ENCODE data around the gene GLIS2.

Gene GLIS2

DNA sequence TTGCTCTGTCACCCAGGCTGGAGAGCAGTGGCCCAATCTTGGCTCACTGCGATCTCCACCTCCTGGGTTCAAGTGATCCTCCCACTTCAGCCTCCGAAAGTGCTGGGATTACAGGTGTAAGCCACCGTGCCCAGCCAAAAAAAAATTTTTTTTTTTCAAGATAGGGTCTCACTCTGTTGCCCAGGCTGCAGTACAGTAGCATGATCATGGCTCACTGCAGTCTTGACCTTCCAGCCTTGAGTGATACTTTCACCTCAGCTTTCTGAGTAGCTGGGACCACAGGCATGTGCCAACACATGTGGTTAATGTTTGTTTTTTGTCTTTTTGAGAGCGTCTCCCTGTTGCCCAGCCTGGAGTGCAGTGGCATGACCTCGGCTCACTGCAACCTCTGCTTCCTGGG, 37.0 kb downstream of the GLIS2 start:
- no peak for DNase-seq

DNA sequence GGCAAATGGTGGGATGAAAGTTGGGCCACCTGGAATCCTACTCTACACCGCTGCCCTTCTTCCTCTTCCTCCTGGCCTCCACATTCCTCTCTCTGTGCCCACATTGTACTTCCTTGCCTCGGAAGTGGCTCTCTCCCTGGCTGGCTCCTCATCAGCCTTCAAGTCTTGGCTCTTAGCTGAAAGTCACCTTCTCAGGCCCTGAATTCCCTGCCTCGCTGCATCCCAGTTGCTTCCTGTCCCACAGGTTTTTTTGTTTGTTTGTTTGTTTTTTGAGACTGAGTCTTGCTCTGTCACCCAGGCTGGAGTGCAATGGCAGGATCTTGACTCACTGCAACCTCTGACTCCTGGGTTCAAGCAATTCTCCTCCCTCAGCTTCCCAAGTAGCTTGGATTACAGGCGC, 37.8 kb downstream of the GLIS2 start:
- no peak for DNase-seq

DNA sequence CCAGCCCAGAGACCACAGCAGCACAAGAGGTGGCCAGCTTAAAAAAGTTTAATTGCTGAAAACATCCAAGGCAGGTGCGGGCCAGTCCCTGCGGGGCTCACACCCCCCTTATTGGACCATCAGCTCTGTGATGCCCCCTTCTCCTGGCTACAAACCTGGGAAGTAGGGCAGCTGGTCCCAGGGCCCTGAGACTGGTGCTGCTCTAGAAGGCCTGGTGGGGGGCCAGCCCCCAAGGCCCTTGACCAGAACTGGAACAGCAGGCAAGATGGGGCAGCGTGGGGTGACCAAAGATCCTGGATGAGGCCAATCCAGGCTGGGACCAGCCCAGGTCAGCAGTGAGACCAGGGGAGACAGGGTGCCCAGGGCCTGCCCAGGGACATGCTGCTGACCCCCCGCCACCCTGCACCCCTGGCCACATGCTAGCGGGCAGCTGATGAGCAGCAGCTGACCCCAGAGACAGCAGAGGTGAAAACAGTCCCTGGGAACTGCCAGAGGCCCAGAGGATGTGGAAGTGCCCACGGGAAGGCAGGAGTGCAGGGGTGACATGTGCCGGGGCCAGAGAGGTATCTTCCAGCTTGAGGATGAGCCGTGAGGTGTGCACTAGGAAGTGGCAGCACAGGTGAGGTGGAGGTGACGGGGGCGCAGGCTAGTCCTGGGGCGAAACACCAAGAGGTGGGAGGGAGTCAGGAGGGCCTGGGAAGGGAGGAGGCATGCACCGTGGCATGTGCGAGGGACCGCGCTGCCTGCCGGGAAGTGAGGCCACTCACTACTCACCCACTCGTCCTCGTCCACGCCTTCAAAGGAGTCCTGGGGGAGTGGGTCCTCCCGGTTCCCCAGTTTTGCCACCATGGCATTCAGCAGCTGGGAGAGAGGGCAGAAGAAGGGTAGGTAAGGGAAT, 38.9 kb downstream of the GLIS2 start:
- no peak for DNase-seq

DNA sequence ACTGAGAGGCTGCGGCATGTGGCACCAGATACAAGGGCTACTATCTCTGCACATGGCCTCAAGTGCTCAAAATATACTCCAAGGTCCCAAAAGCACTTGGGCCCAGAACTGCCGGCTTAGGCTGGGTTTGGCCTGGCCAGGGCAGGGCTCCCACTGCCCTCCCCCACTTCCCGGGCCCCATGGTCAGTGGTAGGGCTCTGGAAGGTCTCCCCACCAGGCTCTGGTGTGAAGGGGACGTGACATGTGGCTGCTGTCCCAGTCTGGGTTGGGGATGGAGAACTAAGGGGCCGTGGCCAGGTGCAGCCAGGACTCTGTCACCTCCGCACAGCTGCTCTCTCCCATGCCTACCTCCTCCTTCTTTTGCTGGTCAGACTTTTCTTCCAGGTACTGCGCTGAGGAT, 41.0 kb downstream of the GLIS2 start:
- DNase-seq: no peak

DNA sequence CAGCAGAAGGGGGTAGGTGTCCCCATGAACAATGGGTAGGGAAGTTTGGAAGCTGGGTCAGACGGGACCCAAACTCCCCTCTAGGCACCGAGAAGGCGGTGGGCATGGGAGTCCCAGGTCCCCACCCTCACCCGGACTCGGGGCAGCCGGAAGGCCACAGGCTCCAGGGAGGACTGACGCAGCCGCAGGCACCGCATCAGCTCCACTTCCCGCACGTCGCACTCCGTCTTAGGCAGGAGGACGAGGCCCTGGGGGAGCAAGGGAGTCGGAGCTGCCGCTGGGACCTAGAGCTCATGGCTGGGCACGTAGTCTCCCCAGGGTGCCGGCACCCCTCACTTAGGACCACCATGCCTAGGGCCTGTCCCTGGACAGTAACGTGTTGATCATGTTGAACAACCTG, 42.4 kb downstream of the GLIS2 start:
- no peak for DNase-seq

DNA sequence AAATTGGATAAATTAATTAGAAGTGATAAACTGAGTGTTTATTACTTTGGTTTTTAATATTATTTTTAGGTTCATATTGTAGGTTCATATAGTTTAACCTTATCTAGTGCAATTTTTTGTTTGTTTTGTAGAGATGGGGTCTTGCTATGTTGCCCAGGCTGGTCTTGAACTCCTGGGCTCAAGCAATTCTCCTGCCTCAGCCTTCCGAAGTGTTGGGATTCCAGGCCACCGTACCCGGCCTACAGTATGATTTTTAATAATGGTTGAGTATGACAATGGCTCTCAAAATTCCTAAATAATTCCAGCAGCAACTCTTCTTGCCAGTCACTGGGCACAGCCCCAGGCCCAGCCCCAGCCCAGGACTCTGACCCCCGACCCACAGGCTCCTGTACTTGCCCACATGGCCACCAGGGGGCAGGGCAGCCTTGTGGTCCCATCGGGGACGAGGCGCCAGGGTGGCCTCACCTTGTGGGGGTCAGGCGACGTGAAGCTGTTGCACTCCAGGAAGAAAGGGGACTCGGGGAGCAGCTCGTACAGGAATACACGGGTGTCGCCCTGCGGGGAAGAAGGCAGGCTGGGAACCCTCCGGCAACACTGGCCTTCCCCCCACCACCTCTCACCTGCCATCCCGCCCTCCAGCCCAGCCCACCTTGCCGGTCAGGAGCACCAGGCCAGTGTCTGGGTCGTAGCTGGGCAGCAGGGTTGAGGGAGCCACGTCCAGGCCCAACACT, 43.1 kb downstream of the GLIS2 start:
- DNase-seq: peak; percentile 42

DNA sequence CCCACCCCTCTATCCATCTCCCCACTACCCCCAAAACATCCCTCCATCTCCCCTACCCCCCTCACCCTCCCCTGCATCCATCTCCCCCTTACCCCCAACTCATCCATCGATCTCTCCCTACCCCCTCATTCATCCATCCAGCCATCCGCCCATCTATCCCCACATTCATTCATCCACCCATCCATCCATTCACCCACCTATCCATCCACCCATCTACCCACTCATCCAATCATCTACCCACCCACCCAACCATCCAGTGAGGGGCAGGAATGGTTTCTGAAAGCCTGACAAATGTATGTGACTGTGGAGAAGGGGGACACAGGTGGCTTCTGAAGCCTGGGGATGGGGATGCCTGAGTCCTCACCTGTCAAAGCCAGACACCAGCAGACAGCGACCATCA, 44.0 kb downstream of the GLIS2 start:
- no peak for DNase-seq

DNA sequence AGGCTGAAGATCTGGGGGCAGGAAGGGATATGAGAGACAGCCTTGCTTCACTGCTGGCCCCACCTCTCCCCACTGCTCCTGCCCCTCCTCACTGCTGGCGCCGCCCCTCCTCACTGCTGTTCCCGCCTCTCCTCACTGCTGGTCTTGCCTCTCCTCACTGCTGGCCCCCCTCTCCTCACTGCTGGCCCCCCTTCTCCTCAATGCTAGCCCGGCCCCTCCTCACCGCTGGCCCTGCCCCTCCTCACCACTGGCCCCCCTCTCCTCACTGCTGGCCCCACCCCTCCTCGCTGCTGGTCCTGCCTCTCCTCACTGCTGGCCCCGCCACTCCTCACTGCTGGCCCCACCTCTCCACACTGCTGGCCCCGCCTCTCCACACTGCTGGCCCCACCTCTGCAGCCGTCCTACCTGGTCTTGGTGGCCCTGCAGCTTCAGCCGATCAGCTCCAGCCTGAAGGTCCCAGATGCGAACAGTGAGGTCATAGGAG, 44.7 kb downstream of the GLIS2 start:
- DNase-seq: peak; percentile 20

DNA sequence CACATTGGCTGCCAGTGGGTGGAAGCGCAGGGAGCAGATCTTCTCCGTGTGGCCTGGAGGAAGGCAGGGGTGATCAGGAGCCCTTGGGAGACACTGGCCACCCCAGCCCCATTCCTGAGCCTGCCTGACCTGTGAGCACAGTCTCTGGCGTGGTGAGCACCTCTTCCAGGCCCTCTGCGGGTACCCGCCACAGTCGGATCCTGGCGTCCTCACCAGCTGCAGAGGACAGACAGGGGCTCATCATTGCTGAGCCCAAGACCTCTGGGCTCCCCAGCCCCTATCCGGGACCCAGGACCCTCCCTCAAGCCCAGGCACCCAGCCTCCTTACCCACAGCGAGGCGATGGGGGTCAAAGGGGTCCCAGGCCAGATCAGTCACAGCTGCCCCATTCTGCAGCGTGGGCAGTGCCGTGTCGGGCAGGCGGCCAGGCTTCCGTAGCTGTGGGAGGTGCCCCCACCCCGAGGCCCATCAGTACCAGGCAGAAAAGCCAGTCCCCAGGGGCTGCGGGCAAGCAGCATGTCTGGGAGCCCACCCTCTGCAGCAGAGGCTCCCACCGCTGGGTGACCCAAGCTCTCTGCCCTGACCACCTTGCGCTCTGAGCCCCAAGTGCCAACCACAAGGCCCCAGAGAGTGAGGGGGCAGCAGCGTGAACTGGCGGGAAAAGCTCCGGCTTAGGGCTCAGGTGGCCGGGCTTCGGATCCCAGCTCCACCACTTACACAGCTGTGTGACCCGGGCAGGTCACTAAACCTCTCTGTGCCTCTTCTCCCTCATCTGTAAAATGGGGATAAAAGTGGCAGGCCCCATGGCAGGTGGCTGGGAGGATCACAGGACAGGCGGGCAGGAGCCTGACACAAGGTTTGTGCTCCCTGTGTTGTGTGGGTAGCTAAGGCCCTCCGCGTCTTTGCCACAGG, 45.4 kb downstream of the GLIS2 start:
- DNase-seq: no peak

DNA sequence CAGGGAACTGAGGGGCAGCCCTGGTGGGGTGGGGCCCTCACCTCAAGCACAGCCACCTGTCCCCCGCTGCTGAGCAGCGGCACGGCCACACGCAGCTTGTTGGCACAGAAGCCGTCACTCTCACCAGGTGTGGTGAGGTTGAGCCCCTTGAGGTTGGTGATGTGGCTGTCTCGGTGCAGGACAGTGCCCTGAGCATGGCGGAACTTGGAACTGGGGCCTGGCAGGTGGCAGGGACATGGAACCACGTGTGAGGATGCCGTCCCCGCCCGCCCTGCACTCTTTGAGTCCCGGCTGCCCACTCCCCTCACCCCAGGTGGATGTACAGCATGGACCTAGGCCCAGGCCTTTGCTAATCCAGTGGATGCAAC, 46.1 kb downstream of the GLIS2 start:
- DNase-seq: no peak

DNA sequence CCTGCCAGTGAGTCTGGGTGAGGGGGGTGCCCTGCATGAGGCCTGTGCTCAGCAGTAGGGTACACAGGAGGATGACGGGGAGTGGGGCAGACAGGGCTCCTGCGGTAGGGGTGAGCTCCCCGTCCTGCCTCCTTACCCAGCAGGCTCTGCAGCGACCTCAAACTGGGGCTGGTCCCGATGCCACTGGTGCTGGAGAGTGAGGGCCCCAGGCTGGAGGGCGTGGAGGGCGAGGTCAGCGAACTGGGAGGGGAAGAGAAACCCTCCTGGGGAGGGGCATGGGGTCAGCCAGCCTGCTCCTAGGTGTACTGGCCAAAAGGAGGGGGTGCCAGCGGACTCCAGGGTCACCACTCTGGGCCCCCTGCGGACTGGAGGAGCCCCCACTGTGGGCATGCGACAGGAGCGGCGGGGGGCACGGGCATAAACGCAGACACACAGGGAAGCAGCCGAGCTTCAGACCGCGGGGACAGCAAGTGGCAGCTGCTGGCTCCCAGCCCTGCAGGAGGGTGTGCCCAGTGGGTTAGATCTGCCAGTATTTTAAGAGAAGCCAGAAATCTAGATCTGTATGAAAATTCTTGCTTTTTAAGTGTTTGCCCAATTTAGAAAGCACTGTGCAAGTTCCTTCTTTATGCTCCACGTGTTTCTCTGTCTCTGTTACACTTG, 46.7 kb downstream of the GLIS2 start:
- no peak for DNase-seq

DNA sequence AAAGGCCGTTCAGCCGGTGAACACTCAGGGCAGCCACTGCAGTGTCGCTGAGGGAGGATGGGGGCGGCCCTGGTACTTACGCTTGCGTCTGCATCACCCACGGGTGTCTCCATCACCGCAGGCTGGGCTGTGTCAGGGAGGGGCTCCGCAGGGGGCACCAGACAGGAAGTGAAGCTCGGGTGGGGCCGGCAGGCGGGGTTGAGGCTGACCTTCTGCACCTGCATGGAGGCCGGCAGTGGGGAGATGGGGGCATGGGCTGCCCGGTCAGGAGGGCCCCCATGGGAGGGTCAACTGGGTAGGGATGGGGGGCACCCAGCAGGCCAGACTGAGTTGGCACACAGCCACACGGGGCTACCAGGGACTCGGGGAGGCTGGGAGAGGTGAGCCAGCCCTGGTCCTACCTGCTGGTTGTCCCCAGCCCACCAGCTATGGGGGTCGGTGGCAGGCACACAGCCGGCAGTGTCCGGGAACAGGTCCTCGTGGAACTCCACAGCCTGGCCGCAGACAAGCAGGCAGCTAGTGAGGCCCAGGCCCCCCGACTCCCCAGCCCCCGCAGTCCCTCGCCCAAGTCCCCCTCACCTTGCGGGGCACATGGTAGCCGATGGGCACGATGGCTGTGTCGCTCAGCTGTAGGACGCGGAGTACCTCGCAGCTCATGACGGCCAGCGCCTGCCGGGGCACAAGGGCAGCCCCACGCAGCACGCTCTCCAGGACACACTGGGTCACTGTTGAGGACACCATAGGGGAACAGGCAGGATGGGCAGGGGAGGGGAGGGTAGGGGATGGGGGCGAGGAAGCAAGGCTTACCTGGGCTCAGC, 48.5 kb downstream of the GLIS2 start:
- no peak for DNase-seq

DNA sequence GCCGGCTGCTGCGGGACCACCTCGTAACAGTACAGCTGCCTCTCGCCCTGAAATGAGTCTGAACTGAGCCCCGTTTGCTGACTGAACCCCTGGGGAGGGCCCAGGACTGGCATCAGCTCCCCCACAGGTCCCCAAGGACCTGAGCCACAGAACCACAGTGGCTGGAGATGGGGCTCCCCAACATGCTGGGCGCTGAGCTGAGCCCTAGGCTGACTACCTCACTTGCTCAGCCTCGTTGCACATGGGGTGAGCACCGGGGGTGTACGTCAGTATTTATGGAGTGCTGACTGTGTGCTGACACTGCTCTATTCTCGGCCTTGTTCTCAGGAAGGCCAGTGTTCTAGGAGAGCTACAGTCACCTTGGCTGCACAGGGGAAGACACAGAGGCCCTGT, 49.1 kb downstream of the GLIS2 start:
- DNase-seq: no peak

DNA sequence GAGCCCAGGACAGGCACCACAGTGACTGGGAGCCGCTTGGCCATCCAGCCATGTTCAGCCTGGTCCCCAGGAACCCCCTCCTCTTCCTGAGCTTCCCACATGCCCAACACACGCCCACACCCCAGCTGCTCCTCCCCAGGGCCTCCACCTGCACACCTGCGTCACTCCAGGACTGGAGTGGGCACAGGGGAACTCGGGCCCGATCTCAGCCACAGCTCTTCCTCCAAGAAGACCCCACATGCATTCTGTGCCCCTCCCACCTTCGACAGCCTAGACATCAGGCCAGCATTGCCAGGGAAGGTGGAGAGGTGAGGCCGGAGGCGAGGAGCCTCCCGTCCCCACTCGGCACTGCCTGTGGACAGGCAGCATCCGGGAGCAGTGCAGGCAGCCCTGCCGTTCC, 49.7 kb downstream of the GLIS2 start:
- no peak for DNase-seq

DNA sequence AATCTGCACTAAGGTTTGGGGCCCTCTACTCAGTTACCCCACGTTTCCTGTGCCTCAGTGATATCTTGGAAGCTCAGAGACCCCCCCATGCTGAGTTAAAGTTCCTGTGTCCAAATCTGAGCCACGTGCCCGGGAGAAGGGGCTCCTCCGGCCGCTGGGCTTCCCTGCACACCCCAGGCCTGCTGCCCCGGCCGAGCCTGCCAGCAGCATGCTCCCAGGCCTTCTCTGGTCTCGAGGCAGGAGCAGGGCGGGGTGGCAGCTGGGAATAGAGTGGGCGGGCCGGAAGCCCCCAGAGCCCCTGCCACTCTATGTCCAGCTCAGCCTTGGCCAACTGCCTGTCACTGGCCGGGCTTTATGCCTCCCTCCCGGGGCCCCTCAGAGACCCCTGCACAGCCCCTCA, 50.1 kb downstream of the GLIS2 start:
- no peak for DNase-seq

DNA sequence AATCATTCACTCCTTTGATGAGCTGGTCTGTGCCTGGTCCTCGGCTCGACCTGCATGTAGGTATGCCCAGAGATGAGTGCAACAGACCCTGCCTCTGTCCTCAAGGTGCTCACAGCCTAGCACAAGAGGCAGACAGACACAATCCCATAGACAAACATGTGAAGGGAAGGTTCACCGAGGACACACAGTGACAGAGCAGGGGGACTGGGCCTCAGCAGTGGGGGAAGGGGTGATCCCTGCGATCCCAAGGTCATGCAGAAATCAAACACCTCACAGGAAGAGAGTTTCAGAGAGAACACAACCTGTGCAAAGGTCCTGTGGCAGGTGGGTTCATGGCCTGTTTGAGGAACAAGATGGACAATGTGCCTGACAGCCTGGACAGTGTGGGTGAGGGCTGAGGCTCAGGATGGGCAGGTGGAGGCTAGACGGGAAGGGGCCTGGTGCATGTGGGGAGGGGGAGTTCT, 51.6 kb downstream of the GLIS2 start:
- no peak for DNase-seq

DNA sequence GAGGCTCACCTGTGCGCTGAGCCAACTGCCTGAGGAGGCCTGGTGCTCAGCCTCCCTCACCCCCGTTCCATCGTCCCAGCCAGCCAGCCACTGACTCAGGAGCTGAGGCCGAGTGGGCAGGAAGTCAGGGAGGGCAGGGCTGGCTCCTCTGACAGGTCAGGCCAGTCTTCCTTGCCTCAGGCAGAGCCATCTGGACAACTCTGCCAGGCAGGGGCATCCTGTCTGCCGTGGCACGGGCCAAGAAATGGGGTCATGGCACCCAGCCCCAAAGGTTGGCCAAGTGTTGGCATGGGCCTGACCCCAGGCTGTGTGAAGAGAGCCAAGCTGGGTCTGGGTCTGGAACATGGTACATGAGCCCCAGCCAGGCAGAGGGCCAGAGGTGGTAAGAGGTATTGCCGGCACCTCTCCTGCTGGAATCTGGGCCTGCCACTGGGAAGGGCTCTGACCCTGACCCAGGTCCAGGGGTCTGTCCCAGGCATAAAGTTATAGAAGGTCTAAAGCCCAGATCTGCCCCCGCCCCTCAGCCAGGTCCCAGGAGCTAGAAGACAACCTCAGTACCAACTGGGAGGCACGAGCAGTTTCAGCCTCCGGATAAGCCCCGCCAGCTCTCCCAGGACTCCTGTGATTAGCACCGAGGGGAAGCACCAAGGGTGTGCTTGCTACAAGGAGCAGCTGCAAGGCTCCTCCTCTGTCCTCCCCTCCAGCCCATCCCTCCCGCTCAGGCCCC, 53.3 kb downstream of the GLIS2 start:
- DNase-seq: no peak

DNA sequence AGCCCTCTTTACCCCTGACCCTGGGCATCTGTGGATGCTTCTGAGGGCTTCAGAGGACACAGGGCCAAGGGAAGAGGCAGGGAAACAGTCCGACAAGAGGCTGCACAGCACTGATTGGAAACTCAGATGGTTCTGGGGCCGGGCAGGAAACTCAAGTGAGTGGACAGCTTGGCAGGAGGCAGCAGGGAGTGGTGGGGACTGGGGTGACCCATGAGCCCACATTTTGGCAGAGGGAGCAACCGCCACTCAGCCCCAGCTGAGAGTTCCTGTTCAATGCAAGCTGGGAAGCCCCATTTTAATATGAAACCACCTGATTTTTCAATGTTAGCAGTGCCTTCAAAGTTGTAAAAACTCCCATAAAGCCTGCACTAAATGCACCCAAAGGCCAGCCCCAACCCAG, 54.3 kb downstream of the GLIS2 start:
- no peak for DNase-seq

DNA sequence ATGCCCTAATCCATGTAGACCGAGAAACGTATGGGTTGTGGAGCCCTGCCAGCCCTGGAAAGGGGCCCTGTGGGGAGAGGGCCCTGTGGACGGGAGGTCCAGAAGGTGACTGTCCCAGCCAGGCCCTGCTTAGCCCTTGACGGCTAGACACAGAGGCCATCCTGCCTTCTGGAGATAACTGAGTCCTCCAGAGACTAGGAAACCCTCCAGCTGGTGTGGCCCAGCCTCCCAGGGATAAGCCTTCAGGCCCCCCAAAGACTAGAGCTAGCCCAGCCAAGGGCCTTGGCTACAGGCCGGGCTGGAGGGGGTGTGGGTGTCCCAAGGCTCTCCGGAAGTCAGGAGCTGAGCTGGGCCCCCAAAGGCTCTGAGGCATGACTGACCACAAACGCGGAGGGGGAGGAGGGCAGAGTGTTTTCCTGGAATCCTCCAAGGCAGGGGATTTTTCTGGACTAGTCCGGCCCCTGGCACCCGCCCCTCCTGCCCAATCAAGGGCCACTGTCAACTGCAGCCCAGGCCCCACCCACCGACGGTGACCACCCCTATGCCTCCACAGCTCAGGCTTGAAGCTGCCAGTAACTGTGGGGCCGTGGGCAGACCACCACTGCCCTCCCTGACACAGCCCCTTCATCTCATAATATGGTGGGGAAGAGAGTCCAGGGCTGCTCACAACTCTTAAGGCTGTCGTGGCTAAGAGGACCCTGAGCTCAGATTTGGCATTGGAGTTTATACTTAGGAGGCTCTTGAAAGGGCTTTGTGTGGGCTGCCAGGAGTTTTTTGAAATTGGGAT, 54.9 kb downstream of the GLIS2 start:
- peak; percentile 62 for DNase-seq
